Activated CD4-positive, CD25-positive, alpha-beta regulatory T cell (primary cell): Measurements from ENCODE around the gene SLC43A1.
A peak's percentile ranks its signal among the peaks of the same experiment; 100 is the strongest.
"Not testable (repeated sequence)": the region's sequence is repeated elsewhere in the genome, so short reads cannot be mapped to it uniquely, and the experiment has no call there.

ENCODE experiments used
- DNase-seq, 4 experiments: peaks; one replicate each; lab custom pipeline; 2025; lab: John Stamatoyannopoulos, UW

Gene SLC43A1

DNA sequence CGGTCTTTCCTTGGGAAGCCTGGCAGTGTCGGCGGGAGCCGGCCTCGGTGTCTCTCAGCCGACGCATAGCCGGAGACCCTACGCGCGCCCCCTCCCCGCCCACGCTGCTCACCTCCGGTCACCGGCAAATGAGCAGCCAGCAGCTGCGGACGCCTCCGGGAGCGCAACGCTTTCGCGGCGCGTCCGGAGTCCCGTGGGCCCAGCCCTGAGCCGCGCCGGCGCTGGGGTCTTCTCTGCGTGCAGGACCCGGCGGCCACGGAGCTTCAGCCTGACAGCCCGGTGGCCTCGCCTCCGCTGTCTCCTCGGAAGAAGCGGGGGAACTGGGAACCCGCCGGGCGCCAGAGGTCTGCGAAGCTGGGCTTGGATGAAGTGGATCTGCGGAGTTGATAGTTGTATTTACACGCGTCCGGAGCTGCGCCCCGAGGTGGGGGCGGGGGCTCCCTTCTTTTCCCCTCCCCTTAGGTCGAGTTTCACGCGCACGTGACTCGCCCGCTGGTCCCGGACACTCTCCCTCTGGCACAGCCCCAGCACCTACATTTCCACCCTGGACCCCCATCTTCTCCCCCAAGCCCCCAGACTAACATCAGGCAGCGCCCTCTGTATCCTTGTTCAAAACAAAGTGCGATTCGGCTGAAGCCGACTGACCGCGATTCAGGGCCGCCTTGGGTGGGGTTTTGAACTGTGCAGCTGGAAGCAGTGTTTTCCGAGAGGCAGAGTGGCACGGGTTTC, at the start of gene SLC43A1:
Gene SLC43A1, minus strand, starts transcription at position 371 of the 729 bp plus-strand sequence. CDS start 1,591 bp downstream, outside the sequence.
- peak in 2 of 4 experiments; percentile 6 to 16 for DNase-seq

DNA sequence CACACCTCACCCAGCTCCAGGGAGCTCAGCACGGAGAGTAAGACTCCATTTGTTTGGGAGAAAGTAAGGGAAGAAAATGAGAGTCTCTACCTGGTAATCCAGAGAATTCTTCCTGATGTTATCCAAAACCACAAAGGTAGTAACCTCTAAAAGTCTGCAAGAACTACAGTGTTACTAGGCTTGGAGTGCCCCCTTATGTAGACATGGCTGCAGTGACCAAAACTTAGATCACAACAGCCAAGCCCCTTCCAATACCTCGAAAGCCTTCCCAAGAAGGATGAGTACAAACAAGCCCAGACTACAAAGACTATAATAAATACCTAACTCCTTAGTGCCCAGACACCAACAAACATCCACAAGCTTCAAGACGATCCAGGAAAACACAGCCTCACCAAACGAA, 47.1 kb upstream of the SLC43A1 start:
- no peak for DNase-seq

DNA sequence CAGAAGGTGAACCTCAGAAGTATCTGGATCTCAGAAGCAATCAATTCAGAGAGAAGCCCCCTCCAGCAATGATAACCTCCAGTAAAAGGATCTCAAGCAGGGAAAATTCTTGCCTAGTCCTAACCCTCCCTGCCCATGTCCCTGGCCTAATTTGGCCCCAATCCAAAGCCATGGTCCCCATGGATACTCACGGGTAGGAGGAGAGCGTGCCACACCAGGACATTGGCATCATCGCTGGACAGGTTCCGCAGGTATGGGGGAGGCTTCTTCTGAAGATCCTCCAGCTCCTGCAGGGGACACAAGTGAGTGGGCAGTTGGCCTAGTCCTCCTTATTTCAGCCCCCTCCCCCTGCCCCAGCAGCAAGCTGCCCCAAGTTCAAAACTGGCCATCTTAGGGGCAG, 44.6 kb upstream of the SLC43A1 start:
- DNase-seq, result no peak

DNA sequence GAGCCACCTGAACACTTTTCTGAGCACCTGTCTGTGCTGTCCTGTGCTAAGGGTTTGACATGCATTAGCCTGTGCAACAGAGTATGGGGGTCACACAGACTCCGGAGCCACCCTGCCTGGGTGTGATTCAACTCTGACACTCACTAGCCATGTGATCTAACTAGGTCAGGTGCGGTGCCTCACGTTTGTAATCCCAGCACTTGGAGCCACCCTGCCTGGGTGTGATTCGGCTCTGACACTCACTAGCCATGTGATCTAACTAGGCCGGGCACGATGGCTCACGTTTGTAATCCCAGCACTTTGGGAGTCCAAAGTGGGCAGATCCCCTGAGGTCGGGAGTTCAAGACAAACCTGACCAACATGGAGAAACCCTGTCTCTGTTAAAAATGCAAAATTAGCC, 40.5 kb upstream of the SLC43A1 start:
- DNase-seq, result no peak

DNA sequence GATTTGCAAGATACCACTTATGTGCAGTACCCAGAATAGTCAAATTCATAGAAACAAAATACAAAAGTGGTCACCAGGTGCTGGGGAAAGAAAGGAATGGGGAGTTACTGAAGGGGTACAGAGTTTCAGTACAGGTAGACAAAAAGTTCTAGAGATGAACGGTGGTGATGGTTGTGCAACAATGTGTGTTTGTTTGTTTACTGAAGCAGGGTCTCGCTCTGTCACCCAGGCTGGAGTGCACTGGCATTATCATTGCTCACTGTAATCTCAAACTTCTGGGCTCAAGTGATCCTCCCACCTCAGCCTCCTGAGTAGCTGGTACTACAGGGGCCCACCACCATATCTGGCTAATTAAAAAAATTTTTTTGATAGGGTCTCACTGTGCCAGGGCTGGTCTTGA, 39.9 kb upstream of the SLC43A1 start:
- no peak for DNase-seq

DNA sequence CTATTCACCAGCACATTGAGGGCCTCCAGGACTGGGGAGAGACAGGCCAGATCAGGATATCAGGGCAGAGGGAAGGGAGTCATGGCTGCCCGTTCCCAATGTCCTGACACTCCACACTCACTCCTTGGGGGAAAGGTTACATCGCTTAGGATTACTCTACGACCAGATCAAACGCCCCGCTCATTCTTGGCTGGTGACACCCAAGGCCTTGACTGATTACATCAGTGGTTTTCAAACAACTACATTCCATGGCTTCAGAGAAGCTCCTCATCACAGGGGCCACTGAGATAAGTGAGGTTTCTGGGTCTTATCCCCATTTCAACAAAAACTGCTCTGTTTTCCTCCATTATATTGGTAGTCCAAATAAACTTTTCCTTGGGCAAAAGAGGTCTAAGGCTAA, 37.0 kb upstream of the SLC43A1 start:
- DNase-seq, result no peak

DNA sequence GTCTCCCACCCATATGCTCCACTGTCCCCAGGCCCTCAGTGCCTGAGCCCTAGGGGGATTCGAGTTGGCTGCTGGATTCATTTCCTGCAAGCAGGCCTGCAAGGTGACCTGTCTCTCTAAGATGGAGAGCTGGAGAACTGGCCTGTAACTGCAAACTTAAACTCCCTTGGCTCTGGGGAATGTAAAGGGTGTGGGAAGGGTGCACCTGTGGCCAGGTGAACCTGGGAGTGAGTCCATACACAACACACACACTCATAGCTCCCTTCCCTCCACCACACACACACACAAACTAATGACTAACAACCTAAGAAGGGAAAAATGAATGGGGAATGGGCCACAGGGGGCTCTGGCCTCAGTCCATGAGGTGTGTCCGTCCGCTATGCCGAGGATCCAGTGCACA, 36.4 kb upstream of the SLC43A1 start:
- DNase-seq, result no peak

DNA sequence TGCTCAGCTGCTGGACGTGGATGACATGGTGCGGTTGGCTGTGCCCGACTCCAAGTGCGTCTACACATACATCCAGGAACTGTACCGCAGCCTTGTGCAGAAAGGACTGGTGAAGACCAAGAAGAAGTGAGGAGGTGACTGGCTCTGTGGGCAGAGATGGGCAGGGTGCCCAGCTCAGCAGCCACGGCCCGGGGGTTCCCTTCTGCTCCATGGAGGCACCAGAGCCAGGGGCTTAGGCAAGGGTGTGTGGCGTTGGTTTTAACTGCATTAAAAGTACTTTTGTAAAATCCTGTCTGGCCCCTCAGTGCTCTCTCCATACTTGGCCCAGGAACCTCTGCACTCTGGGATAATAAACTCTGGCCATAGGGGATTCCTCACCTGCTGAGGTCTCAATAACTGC, 34.5 kb upstream of the SLC43A1 start:
- DNase-seq, result no peak

DNA sequence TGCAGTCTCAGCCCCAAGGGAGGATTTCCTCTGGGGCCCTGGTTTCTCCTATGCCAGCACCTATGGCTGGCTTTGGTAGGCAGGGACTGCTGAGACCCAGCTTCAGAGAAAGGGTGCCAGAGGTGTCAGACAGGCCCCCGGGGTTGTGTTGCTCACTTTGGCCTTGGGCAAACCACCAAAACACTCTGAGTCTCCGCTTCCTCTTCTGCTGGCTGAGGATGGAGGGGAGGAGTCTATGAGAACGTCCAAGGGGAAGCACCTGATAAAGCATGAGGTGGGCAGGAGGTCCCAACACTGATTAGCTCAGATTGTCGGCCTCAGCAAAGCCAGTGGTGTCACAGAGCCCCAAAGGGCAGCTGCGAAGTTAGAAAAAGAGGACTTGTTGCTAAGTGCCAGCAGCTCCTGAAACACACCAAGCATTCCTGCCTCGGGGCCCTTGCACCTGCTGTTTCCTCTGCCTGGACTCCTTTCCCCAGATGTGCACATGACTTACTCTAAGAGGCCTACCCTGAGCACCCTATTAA, 32.4 kb upstream of the SLC43A1 start:
- no peak for DNase-seq

DNA sequence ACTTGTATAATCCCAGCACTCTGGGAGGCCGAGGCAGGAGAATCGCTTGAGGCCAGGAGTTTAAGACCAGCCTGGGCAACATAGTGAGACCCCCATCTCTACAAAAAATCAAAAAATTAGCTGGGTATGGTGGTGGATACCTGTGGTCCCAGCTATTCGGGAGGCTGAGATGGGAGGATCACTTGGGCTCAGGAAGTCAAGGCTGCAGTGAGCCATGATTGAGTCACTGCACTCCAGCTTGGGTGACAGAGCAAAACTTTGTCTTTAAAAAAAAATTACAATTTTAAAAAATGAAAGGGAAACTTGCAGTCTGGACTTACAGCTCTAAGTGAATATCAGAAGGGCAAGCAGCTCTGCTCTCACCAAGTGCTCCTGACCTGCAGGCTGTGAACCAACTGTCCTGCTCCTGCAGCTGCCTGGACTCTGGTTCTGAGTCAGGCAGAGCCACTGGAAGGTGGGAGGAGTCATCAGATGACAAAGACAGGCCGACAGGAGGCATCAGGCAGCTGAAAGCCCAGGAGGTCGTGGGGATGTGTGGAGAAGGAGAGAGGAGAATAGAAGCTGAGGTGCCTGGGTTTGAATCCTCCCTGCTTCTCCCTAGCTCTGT, 31.5 kb upstream of the SLC43A1 start:
- no peak for DNase-seq

DNA sequence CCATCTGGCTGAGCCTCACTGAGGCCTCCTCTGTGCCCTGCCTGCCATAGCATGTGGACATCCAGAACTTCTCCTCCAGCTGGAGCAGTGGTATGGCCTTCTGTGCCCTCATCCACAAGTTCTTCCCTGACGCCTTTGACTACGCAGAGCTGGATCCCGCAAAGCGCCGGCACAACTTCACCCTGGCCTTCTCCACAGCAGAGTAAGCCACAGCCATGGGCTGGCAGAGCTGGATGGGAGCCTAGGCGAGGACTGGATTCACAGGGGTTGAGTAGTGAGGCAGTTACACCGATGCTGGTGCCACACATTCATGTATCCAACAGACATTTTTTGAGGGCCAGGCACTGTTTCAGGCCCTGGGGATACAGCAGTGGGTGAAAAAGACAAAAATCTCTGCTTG, 30.9 kb upstream of the SLC43A1 start:
- no peak for DNase-seq

DNA sequence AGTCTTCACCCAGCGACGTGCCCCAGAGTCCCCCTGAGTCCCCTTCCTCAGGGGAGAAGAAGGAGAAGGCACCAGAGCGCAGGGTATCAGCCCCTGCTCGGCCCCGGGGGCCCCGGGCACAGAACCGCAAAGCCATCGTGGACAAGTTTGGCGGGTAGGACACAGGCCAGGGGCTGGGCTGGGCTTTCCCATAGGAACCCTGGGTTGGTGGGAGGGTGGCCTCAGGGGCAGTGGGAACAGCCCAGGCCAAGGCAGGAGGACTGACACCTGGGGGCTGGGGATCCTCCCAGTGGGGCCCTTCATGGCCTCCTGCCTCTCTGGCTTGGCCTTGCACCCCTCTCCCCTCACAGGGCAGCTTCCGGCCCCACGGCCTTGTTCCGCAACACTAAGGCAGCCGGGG, 30.4 kb upstream of the SLC43A1 start:
- no peak for DNase-seq

DNA sequence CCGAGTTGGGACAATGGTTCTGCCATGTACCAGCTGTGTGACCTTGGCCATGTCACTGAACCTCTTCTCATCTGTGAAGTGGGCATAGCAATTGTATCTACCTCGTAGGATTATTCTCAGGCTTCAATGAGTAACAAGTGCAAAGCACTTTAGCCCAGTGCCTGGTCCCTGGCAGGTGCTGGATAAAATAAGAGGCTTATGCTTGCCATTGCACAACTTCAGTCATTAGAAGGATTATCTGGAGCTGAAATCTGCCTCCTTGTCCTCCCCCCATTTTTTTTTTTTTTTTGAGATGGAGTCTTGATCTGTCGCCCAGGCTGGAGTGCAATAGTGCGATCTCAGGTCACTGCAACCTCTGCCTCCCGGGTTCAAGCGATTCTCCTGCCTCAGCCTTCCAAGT, 29.1 kb upstream of the SLC43A1 start:
- no peak for DNase-seq

DNA sequence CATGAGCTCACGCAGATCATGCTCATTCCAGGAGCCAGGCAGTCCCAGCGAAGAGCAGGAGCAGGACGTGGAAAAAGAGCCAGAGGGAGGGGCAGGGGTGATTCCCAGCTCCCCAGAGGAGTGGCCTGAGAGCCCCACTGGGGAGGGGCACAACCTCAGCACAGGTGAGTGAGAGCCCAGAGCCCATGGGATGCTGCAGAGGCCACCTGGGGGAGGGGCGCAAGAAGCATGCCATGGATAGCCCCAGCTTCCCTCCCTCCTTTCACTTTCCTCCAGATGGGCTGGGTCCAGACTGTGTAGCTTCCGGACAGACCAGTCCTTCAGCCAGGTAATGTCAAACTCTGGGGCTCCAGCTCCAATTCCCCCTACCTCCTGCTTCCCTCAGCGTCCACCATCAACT, 28.1 kb upstream of the SLC43A1 start:
- no peak for DNase-seq

DNA sequence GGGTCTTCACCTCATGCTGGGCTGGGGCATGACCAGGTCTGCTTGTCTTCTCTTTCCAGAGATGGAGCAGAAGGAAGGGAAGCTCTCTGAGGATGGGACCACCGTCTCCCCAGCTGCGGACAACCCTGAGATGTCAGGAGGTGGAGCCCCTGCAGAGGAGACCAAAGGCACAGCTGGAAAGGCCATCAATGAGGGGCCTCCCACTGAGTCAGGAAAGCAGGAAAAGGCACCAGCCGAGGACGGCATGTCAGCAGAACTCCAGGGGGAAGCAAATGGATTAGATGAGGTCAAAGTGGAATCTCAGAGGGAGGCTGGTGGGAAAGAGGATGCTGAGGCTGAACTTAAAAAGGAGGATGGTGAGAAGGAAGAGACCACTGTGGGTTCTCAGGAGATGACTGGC, 27.1 kb upstream of the SLC43A1 start:
- no peak for DNase-seq

DNA sequence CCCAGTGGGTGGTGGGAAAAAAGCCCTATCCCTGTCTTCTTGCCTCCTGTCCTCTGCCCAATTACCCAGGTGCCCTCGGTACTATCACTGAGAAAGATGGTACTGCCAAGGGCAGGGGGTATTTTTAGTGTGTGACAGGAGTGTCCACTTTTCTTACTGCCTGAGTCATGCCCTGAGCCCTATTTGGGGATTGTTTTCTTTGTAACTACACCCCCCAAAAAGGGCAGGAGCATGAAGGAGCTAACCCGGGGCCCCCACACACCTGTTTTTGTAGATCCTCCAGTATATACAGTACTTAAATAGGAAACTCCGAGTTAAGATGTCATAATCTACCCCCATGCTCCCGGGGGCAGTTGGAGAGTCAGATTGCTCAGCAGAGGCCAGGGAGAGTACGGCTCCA, 25.7 kb upstream of the SLC43A1 start:
- DNase-seq, result no peak

DNA sequence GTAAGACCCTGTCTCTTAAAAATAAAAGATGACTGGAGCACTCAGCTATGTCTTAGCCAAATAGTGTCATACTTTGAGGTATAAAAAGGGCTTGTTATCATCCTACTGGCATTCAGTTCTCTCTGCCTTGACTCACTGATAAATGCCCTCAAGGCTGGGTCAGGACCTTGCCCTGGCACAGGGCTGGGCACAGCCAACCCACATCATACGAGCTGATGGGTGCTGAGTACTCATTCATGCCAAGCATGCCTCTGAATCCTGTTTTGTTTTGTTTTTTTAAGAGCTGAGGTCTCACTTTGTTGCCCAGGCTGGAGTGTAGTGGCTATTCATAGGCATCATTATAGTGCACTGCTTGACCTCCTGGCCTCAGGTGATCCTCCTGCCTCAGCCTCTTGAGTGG, 23.8 kb upstream of the SLC43A1 start:
- no peak for DNase-seq

DNA sequence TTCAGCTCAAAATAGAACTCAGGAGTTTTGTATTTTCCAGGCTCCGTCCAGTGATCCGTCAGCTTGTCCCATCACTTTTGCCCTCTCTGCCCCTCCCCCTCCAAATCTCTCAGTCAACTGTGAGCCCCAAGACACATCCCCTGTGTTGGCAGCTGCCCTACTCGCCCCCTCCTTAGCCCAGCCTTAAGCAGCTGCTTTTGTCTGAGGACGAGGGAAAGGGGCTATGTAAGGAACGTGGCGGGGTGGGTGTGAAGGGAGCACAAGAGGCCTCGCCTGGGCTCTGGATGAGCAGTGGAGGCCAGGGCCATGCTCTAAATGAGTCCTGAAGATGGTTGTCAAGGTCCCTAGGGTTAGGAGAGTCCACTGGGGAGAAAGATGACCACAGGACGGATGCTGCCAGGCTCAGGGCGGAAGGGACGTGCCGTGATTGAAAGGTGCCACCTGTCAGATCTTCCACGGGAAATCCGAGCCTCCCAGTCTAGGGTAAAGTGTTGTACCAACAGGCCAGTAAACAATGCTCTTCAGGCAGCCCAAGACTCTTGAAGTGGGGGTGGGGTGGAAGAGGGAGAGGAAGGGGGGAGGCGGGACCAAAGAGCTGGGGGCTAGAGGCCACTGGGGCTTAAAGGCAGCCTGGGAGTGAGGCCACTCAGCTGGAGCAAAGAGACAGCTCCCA, 21.6 kb upstream of the SLC43A1 start, which contains the start of gene SMTNL1:
Gene SMTNL1, plus strand, starts transcription at position 649 of the 673 bp plus-strand sequence. CDS start 5,048 bp downstream, outside the sequence.
- DNase-seq, result no peak

DNA sequence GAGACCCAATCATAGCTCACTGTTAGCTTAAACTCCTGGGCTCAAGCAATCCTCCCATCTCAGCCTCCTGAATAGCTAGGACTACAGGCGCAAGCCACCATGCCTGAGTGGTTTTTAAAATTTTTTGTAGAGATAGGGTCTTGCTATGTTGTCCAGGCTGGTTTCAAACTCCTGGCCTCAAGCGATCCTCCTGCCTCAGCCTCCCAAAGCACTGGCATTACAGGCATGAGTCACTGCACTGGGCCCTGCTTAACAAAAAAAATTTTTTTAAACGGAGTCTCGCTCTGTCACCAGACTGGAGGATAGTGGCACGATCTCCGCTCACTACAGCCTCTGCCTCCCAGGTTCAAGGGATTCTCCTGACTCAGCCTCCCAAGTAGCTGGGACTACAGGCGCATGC, 18.9 kb upstream of the SLC43A1 start:
- not testable (repeated sequence) for DNase-seq

DNA sequence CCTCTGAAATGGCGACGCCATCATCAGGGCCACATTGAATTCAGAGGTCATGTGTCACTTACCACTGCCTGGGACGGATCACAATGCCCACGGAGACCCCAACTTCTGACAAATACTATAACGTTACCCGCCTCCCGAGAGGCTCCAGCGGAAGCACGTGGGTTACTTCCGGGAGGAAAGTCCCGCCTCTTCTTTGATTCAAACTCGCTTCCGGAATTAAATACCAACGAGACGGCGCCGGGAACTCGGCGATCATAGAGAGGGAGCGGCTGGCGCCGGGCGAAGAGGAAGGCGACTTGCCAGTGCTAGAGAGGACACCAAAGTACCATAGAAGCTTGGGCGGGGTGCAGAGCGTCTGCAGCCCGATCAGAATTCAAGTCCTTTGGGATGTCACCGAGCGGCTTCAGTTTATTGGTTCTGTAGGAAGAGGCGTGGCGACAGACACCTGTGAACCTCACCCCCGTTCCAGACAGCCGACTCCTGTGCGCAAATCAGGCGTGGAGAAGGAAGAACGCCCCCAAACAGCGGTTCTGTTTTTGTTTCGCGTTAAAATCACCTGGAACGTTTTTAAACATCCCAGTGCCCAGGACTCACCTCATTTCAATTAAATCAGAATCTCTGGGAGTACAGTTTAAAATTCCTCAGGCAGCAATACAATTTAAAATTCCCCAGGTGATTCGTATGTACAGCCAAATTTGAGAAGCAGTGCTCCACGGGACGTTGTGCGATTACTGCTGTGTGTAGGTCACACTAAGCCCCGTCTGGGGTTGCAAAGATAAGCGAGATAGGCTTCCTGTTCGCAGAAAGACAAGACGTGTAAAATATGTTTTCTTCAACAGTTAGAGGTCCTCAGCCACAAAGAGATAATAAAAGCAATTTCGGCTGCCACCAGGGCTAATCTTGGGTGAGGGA, 15.3 kb upstream of the SLC43A1 start, which contains the start of gene TIMM10:
Gene TIMM10, minus strand, starts transcription at position 159 of the 912 bp plus-strand sequence. CDS start 565 bp downstream, outside the sequence.
- peak; percentile 68 to 86 (median 83) for DNase-seq

DNA sequence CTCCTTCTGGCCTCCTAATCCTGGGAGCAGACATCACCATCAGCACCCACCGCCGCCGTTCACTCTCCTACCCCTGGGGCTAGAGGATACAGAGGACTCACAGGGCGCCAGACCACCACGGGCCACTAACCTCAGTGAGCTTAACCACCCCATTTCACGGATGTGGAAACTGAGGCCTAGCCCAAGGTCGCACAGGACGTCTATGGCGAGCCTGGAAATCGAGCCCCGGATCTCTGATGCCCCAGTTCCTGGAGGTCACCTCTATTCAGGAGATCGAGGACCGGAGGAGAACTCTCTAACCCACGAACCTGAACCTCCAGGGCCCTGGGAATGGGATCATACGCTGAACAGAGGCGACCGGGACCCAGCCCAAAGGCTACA, 14.7 kb upstream of the SLC43A1 start:
- no peak for DNase-seq

DNA sequence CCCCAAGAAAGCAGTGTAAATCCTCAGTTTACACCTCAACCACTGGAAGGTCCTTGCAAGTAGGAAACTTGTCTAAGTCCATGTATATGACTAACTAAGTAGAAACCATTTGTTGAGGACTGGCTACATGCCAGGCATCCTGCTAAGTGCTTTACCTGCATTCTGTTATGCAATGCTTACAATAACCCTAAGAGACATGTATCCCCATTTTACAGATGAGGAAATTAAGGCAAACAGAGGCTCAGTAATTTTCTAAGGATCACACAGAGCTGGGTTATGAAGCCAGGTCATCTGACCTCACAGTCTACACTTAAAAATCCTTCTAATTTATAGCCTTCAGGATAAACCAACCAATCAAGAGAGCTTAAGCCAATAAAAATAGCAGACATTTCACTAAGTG, 13.5 kb upstream of the SLC43A1 start:
- no peak for DNase-seq
